ENCODE results near the gene DDX1. TPM values are rescaled to one million over a fixed set of nuclear protein-coding genes. Genes with fewer than 3 reads are reported as not detected.

Gene DDX1
- total and polyA plus RNA-seq, 10 of the 15 experiments (the other 5 are each of a cell fraction or from before 2014, with no cell fraction given) = 53.2 to 134 (median 85.6) TPM

DNA sequence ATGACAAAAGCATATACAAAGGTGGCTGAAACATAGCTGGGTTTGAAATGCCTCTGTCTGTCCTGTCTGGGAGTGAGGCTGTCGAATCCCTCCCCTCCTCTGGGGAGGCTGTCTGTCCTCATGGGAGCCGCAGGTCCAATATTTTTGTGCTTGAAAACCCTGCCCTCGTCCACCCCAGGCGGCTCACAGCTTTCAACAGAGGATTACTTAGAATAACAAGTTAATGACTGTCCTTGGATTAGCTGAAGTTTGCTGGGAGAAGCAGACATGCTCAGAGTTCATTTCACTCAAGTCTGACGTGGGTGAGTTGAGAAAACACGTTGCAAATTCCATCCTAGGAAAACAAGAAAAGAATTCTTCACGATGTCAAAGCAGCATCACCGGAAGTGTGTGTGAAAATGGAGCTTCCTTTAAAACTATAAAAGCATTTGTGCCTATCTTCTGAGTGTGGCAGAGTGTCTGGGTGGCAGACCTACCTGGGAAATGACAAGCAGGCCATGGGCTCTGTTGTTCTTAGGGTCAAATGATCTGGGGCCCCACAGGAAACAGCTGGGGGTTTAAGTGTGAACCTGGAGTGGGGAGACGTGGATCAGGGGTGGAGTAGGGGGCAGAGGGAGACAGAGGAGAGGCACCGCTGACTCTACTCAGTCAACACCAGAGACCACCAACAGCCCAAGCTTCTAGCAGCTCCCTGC, 77.1 kb downstream of the DDX1 start (continued):
- TF ChIP-seq, protein P1, sequence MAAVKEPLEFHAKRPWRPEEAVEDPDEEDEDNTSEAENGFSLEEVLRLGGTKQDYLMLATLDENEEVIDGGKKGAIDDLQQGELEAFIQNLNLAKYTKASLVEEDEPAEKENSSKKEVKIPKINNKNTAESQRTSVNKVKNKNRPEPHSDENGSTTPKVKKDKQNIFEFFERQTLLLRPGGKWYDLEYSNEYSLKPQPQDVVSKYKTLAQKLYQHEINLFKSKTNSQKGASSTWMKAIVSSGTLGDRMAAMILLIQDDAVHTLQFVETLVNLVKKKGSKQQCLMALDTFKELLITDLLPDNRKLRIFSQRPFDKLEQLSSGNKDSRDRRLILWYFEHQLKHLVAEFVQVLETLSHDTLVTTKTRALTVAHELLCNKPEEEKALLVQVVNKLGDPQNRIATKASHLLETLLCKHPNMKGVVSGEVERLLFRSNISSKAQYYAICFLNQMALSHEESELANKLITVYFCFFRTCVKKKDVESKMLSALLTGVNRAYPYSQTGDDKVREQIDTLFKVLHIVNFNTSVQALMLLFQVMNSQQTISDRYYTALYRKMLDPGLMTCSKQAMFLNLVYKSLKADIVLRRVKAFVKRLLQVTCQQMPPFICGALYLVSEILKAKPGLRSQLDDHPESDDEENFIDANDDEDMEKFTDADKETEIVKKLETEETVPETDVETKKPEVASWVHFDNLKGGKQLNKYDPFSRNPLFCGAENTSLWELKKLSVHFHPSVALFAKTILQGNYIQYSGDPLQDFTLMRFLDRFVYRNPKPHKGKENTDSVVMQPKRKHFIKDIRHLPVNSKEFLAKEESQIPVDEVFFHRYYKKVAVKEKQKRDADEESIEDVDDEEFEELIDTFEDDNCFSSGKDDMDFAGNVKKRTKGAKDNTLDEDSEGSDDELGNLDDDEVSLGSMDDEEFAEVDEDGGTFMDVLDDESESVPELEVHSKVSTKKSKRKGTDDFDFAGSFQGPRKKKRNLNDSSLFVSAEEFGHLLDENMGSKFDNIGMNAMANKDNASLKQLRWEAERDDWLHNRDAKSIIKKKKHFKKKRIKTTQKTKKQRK (IDR thresholded peaks at IDR 0.05; ENCODE audit: low read depth, low read length) = no peak
- TF ChIP-seq ZNF207 (IDR thresholded peaks at IDR 0.05; ENCODE audit: borderline replicate concordance) = no peak

DNA sequence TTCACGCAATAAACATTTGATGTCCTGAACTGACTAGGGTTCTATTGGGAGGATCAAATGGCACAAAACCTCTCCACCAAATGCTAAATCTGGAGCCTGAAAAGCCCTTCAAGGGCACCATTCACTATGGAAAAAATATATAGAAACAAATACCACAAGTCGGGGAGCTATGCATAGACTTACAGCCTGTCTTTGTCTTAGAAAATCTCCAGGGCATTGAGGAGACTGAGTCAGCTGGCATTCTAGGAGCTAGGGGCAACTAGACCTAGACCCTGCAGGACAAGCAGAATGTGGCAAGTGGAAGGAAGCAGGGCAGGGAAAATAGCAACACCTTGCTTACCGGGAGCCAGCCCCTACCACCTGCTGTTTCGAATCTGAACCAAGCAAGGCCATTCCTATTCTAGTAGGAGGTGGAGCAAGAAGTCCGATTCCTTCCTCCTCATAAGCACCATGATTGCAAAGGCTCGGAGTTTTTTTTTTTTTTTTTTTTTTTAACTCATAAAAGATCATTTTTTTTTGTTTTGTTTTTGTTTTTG, 77.8 kb downstream of the DDX1 start:
- ATAC-seq = no peak
- POLR2A ChIA-PET = interaction anchor here (0.6 kb wide), 1 partner anchor 194 kb away, joined by 3 read pairs; no protein-coding TSS in a partner anchor
- Histone ChIP-seq H3K4me1 (ENCODE audit: control insufficient read depth, insufficient read depth, low read length) (no peaks in the 10 kb centered on the region), H3K27me3 (replicated peaks in 1 of 2; ENCODE audit: control insufficient read depth in 2 of 2, insufficient read depth in 2 of 2, low read length in 1 of 2) (peaks cover 0 to 6% of the 10 kb centered on the region in 2 experiments; a peak in 1 of 4 replicates), H3K27ac (ENCODE audit: control insufficient read depth, insufficient read depth) (no peak overlapping the region), H2AFZ (ENCODE audit: control insufficient read depth, low read depth, low read length) (no peak overlapping the region), H3K9ac (ENCODE audit: control insufficient read depth, insufficient read depth, low read length) (no peak overlapping the region), H3K4me3 (no peak overlapping the region), H3K4me2 (ENCODE audit: control insufficient read depth, insufficient read depth) (no peak overlapping the region), H3K9me3 (replicated peaks; ENCODE audit: control insufficient read depth, insufficient read depth, low read length) (no peaks in the 10 kb centered on the region), H4K20me1 (ENCODE audit: control insufficient read depth, insufficient read depth) (no peaks in the 10 kb centered on the region), H3K79me2 (ENCODE audit: control insufficient read depth, insufficient read depth, low read length) (no peaks in the 10 kb centered on the region), H3K36me3 (ENCODE audit: control insufficient read depth in 2 of 2, insufficient read depth in 2 of 2, low read length in 1 of 2) (no peaks in the 10 kb centered on the region)
- SMC1A ChIA-PET (ENCODE audit: uncharacterized antibody, unreplicated experiment) = no interaction called here
- FAIRE-seq = no peak
- intact Hi-C loops (cut with micrococcal nuclease; ENCODE audit: unreplicated experiment) = no loop called here
- no peak for DNase-seq (ENCODE audit: low read depth, low spot score)
- TF ChIP-seq ASH2L (IDR thresholded peaks at IDR 0.05; ENCODE audit: borderline replicate concordance, low read depth) = no peak
- TF ChIP-seq, protein P2, sequence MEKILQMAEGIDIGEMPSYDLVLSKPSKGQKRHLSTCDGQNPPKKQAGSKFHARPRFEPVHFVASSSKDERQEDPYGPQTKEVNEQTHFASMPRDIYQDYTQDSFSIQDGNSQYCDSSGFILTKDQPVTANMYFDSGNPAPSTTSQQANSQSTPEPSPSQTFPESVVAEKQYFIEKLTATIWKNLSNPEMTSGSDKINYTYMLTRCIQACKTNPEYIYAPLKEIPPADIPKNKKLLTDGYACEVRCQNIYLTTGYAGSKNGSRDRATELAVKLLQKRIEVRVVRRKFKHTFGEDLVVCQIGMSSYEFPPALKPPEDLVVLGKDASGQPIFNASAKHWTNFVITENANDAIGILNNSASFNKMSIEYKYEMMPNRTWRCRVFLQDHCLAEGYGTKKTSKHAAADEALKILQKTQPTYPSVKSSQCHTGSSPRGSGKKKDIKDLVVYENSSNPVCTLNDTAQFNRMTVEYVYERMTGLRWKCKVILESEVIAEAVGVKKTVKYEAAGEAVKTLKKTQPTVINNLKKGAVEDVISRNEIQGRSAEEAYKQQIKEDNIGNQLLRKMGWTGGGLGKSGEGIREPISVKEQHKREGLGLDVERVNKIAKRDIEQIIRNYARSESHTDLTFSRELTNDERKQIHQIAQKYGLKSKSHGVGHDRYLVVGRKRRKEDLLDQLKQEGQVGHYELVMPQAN (conservative IDR thresholded peaks at IDR 0.05) = no peak
- TF ChIP-seq MXI1 (IDR thresholded peaks at IDR 0.05; ENCODE audit: low read depth, low read length) = no peak
- TF ChIP-seq MEF2A (IDR thresholded peaks at IDR 0.05; ENCODE audit: insufficient read depth, low read depth, low read length) = no peak
- TF ChIP-seq BACH1 (IDR thresholded peaks at IDR 0.05; ENCODE audit: borderline replicate concordance) = no peak
- no peak for TF ChIP-seq SIX5 (IDR thresholded peaks at IDR 0.05; ENCODE audit: low read depth, low read length, severe bottlenecking)
- TF ChIP-seq, protein P3, sequence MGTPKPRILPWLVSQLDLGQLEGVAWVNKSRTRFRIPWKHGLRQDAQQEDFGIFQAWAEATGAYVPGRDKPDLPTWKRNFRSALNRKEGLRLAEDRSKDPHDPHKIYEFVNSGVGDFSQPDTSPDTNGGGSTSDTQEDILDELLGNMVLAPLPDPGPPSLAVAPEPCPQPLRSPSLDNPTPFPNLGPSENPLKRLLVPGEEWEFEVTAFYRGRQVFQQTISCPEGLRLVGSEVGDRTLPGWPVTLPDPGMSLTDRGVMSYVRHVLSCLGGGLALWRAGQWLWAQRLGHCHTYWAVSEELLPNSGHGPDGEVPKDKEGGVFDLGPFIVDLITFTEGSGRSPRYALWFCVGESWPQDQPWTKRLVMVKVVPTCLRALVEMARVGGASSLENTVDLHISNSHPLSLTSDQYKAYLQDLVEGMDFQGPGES (IDR thresholded peaks at IDR 0.05) = no peak
- RAD21 ChIA-PET (ENCODE audit: unreplicated experiment) = no interaction called here
- 58% methylated on average over 6 of the region's 6 CpGs for WGBS (ENCODE audit: insufficient coverage, insufficient replicate concordance, low lambda C conversion rate, missing lambda C conversion rate)
- CTCF ChIA-PET = no interaction called here
- BruUV-seq (replicated peaks) = no TSS peak
- in situ Hi-C loops (cut with MboI) = no loop called here
